Measurements from ENCODE around the gene NSMCE4A.
"Not testable (repeated sequence)": the region's sequence is repeated elsewhere in the genome, so short reads cannot be mapped to it uniquely, and the experiment has no call there.

NSMCE4A gene, protein sequence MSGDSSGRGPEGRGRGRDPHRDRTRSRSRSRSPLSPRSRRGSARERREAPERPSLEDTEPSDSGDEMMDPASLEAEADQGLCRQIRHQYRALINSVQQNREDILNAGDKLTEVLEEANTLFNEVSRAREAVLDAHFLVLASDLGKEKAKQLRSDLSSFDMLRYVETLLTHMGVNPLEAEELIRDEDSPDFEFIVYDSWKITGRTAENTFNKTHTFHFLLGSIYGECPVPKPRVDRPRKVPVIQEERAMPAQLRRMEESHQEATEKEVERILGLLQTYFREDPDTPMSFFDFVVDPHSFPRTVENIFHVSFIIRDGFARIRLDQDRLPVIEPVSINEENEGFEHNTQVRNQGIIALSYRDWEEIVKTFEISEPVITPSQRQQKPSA

DNA sequence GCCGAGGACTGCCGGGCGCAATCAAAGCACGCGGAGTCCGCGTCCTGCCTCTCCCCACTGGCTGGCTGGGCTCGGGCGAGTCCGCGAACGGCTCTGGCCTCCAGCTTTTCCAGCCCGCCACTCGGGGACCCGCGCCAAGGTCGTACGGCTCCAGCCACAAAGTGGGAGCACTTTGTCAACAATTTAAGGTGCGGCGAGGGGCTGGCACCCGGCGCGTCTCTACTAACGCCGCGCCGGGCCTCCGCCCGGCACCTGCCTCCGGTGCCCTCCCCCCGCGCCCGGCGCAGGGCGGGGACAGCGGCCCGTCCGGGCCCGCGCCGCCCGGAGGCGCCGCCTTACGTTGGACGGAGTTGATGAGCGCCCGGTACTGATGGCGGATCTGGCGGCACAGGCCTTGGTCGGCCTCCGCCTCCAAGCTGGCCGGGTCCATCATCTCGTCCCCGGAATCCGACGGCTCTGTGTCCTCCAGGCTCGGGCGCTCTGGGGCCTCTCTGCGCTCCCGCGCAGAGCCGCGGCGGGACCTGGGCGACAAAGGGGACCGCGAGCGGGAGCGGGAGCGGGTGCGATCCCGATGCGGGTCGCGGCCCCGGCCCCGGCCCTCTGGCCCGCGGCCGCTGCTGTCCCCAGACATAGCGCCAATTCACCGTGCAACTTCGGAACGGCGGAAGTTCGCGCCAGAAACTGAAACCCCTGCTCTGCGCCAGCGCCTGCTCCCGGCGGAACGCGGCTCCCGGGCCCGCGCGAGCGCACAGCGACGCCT lies at the start of gene NSMCE4A:
NSMCE4A (minus strand) TSS at position 683 of the 760 bp plus-strand sequence; CDS start at position 631, 52 bp downstream.
- peak; percentile 78 for DNase-seq

DNA sequence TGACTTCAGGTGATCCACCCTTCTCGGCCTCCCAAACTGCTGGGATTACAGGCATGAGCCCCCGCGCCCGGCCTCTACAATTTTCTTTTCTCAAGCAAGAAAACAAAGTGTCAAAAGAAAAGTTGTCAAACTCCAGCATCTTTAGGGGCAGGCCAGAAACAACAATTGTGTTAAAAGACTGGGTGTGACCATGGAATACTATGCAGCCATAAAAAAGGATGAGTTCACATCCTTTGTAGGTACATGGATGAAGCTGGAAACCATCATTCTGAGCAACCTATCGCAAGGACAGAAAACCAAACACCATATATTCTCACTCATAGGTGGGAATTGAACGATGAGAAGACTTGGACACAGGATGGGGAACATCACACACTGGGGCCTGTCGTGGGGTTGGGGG lies 48.2 kb upstream of the NSMCE4A start:
- DNase-seq: not testable (repeated sequence)

DNA sequence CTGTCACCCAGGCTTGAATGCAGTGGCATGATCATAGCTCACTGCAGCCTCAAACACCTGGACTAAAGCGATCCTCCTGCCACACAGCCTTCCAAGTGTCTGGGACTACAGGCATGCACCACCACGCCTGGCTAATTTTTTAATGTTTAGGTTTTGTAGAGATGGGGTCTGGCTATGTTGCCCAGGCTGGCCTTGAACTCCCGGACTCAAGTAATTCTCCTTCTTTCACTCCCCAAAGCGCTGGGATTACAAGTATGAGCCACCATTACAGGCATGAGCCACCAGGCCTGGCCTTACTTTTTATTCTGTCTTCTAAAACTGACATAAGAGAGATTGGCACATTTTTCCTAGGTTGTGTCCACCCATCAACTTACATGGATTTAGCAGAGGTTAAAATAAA lies 47.3 kb upstream of the NSMCE4A start:
- no peak for DNase-seq

DNA sequence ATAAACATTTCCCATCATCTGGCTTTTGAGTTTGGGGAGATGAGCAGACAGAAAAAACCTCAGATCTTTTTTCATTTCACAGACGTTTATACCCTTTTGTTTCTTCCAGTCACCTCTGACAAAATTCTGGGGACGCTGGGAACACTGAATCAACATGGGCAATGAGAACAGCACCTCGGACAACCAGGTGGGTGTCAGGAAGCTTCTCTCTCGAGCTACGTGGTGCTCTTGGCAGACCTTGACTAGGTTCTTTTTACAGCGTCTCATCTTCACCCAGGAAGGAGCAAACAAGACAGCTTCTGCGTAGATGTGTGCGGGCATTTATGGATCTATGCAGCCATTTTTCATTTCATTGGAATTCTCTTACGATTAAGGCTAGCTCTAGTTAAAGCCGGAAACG lies 46.8 kb upstream of the NSMCE4A start:
- no peak for DNase-seq

DNA sequence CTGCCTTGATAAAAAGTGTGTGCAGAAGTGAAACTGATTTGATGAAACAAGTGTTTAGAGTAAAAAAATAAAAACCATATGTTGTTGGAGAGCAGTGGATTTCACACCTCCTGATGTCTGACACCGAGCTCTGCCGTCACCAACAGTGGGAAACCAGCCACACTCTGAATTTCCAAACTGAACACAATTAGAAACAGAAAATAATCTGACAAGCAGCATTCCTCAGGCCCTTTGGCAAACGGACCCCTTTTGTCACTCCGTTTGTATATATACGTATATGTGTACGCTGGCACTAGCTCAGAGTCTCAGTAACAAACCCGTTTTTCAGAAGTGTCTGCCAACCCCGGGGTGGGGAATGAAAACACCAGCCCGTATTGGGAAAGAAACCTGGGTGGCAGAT lies 46.4 kb upstream of the NSMCE4A start:
- DNase-seq: no peak

DNA sequence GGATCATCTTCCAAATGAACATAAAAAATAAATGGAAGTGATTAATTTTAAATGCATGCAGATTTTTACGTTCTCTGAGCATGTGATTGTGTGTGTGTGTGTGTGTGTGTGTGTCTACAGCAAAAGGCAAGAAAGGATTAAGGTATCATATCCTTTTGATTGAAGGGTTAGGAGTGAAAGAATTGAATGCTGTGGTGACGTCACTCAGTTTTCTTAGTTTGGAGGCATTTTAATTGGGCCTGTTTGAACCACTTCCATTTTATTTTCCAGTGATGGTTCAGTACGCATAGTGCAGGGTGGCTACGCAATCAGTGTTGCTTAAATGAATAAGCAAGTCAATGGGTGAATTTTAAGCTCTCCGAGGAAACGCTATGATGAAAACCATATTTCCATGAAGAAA lies 45.2 kb upstream of the NSMCE4A start:
- no peak for DNase-seq

DNA sequence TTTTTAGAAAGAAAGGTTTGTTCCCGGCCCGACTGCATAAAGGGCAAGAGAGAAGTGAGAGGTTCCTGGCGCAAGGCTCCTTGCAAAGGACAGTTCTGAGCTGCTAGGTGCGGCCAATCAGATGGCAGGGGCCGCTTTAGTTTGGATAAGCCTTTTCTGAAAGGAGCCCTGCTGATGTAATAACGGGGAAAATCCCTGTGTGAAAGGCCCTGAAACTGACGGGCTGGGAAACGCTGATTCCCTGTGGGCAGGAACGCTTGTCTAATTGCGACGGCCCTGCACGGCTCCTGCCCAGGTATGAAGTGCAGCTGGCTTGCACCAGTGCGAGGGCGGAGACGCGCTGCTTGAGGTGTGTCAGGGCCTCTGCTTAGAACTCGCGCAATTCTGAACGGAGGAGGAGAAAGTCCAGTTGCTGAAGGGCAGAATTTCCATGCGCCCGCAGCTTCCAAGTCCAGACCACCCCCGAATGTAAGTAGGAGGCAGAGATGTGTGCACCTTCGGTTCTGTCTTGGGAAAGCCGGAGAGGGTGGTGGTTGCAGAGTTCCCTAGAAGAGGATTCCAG lies 44.5 kb upstream of the NSMCE4A start:
- no peak for DNase-seq

DNA sequence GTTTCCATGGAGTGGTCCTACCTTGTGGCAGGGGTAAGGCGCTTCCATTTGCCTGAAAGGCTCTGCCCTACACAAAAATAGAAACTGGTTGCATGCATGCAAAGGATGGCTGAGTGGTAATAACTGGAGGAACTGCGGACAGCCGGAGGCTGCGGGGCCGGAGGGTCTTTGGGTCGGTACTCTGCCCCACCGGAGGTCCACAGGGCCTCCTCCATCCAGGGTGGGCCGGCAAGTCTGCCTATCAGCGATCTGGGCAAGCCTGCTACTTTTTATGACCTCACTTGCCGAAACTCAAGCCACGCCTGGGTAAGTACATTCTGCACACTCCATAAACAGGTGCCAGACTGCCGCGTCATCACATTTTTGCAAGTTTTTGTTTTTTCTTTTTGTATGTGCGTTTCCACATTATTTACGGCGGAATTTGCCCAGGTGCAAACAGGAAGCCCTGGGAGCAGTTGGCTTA lies 44.0 kb upstream of the NSMCE4A start:
- no peak for DNase-seq

DNA sequence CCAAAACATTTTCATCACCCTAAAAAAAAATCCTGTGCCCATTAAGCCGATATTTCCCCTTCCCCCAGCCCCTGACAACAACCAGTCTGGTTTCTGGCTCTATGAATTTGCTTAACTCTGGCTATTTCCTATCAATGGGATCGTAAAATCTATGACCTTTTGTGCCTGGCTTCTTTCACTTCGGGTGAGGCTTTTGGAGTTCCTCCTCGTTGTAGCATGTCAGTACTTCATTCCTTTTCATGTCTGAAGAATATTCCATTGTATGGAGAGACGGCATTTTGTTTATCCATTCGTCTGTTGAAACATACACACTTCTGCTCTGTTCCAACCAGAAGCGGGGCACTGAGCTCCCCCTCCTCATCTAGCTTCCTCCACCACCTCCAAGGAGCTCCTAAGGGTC lies 43.5 kb upstream of the NSMCE4A start:
- no peak for DNase-seq

DNA sequence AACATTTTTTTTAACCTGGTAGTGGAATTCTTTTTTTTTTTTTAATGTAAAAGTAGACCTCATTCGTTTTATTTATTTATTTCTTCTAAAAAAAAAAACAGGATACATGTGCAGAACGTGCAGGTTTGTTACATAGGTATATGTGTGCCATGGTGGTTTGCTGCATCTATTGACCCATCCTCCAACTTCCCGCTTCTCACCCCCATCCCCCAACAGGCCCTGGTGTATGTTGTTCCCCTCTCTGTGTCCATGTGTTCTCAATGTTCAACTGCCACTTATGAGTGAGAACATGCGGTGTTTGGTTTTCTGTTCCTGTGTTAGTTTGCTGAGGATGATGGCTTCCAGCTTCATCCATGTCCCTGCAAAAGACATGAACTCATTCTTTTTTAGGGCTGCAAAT lies 42.9 kb upstream of the NSMCE4A start:
- DNase-seq: not testable (repeated sequence)

DNA sequence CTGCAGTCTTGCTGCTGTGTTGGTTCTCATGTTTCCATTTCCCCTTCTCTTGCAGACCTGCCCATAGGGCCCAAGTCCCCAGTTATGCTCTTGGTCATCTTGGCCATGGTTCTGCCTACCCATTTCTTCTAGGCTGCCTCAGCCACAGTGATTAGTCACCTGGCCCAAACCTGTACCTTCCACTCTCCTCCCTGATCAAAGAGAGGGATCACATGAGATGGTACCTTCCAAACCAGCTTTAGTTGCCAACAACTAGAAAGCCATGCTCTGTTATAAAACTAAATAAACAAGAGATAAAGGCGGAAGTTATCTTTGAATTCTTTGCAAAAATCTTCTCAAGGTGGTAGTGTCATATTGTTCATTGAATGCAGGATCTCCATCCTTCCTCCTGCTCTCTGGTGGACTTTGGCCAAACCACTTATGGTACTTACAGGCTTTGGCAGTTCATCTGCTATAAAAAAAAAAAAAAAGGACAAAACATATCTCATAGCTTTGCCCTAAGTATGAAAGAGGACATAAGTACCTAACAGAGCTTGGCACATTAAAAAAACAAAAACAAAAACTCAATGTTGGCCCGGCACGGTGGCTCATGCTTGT lies 39.7 kb upstream of the NSMCE4A start:
- DNase-seq: no peak

DNA sequence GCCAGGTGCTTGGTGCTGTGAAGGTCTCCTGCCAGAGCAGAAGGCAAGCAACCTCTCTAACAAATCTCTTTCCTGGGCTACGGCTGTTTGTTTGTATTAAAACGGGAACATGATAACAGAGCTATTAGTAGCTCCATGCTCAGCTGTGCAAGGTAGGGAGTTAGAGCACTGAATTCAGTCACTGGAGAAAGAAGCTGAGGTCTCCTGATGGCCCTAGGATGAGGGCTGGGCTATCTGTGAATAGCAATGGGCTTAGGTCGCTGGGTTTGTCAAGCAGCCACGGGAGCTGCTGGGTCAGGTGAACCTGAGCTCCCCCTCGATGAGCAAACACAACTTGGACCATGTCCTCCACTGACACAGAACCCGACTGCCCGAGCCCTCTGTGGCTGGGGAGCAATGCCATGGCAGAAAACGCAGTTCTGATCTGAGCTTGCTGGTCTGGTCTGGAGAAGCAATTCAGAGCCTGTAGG lies 38.3 kb upstream of the NSMCE4A start:
- DNase-seq: no peak

DNA sequence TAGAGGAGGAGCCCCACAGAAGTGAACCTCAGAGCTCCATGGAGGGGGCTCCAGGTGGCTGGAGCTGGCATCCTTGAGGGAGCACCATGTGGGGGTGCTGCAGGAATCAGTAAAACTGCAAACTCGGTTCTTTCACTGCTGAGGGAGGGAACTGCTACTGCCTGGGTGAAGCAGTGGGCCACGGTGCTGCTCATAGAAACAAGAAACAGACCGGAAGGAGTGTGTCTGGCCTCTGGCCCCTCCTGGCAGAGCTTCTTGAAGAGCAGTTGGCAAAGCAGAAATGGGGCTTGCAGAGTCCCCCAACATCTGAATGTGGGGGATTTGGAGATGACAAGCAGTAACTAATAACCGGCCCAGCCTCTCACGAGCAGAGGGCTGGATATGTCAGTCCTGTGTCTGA lies 37.7 kb upstream of the NSMCE4A start:
- DNase-seq: no peak

DNA sequence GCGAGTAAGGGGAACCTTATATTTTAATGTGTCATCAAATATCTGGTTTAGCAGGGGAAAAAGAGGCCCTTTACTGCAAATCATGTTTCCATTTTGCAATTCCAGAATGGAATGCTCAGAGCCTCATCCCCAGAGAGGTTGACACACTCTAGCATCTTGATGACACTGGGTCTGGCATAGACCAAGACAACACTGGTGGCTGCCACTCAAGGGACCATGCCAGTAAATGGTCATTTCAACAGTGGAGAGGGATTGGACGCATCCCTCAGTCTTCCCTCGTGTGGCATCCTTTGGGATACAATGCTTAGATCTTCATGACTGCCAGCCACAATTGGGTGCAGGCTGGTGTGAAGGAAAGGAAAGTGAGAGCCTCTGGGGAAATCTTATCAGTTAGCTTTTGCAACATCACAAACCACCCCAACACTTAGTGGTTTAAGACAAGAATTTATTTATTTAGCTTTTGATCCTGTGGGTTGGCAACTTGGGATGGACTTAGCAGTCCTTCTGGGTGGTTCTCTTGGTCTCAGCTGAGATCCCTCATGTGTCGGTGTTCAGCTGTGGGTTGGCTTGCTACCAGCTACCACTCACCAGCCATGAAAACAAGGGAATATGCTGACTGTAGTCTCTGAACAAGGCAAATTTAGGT lies 35.5 kb upstream of the NSMCE4A start:
- DNase-seq: no peak

DNA sequence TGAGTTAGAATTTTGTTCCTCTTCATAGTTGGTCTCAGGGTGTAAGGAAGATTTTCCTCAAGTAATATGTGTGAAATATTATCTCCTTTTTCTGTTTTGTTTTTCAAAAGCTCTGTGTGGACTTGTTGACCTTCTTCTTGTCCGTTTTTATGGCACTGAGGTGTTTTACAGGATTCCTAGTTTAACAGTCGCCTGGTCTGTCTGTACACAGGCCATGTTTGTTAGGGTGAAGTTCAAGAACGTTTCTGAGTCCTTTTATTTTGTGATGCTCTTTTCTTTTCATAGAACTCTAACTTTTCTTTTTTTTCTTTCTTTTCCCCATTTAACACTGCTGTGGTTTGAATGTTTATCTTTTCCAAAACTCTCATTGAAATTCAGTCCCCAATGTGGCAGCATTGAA lies 32.4 kb upstream of the NSMCE4A start:
- no peak for DNase-seq

DNA sequence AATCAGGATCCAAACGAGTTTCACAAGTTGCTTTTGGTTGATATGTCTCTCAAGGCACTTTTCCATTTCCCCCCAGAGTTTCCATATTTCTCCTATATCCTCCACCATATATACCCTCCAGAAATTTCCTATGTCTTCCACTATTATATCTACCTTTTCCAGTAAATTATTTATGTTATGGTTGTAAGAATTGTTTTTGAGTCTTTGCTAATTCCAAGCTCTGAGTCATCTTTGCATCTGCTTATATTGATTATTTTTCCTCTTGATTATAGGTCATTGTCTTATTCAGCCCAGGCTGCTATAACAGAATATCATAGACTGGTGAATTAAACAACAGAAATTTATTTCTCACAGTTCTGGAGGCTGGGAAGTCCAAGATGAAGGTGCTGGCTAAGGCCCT lies 26.7 kb upstream of the NSMCE4A start:
- DNase-seq: no peak

DNA sequence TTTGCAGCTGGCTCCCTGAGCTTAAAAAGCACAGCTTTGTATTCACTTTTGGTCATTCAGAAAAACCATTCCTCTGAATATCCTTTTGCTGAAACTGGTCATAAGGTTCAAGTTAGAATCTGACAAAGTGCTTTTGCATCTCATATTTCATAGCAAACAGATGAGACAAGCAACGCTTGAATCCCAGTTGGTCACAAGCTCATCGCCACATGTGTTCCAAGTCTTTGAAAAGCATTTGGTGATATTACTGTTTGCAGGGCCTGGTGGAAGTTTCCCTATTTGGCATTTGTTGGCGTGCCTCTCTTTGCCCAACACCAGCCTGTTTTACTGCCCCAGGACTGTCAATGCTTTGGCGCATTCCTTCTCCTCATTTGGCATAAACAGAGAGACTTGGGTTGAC lies 24.3 kb upstream of the NSMCE4A start:
- no peak for DNase-seq

DNA sequence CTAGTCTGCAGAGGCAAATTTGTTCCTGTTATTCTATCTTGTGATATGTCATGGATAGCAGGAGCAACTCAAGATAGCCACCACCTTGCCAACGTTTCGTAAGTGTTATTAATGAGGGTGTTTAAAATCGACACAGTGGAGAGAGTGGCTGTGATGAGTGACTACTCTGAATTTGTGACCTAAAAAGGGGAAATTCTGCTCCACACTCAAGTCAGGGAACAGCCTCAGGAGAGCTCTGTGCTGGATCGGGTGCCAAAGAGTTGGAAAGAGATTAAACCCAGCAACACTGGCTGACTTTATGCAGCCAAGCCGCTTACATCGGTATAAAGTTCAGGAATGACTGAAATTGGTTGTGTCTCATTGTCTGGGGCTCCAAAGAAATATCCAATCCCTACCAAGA lies 23.4 kb upstream of the NSMCE4A start:
- DNase-seq: no peak

DNA sequence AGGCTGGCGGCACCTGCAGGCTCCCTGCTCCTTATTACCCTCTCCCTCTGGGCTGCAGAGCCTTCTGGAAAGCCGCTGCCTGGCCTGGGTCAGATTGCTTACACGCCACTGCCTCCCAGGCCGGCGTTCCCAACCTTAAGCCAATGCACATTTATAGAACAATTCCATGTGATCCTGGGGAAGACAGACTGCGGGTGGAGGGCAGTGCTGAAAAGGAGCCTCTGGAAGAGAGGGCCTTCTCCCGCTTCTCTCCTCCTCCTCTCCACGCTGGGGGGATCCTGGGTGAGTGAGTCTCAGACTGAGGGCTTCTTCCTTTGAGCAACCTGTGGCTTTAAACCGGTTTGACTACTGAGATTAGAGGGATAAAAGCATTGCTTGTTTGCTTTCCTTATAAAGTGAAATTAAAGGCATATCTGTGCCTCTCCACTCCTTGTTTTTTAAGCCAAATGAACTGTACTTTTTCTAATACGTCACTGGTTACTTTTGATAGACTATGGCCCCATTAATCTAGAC lies 19.5 kb upstream of the NSMCE4A start:
- no peak for DNase-seq

DNA sequence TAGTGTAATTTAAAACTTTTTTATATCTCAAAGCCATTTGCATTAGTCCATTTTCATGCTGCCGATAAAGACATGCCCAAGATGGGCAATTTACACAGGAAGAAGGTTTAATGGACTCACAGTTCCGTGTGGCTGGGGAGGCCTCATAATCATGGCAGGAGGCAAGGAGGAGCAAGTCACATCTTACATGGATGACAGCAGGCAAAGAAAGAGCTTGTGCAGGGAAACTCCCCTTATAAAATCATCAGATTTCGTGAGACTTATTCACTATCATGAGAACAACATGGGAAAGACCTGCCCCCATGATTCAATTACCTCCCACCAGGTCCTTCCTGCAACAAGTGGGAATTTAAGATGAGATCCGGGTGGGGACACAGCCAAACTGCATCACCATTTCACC lies 16.7 kb upstream of the NSMCE4A start:
- not testable (repeated sequence) for DNase-seq

DNA sequence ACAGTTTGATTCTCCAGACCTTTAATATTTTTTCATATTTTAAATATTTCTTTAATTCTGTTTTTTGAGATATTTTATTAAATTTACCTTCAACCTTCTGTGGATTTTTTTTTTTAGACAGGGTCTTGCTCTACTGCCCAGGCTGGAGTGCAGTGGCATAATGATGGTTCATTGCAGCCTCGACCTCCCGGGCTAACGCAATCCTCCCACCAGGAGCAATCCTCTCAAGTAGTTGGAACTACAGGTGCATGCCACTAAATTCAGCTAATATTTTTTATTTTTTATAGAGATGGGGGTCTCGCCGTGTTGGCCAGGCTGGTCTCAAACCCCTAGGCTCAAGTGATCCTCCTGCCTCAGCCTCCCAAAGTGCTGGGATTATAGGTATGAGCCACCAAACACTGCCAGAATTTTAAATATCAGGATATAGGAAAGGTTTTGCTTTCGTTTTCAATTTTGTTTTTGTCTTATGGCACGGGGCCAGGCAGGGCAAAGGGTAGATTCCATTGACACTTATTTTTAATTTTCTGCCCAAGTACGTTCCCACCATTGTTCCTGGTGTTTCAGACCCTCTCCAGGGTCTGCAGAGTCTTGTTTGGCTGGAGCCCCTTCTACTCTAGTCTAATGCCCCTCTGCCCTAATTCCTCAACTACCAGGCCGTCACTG lies 15.1 kb upstream of the NSMCE4A start:
- DNase-seq: no peak
